Activated T-helper 2 cell treated with anti-CD3 and anti-CD28 coated beads, Interferon-gamma antibody, Interleukin-2, Interleukin-4, amounts not matched to agents 10 μg/mL and 5 μg/mL and 100 μg/mL, durations not matched to agents 14 hours and 24 hours and 36 hours (primary cell): Measurements from ENCODE around the gene CDK9. TPM values are rescaled to one million over a fixed set of nuclear protein-coding genes. Genes with fewer than 3 reads are reported as not detected.

Experiments used
- DNase-seq: peaks from one replicate; pipeline ENCODE4 v3.0.0; 2021; ENCODE audit warnings: low spot score
- H3K27ac Mint-ChIP-seq: one replicate; pipeline ENCODE4 v1.8.0; 2021; ENCODE audit warnings: mixed read lengths
- H3K27me3 Mint-ChIP-seq: one replicate; pipeline ENCODE4 v1.8.0; 2021; ENCODE audit warnings: low read depth, mixed read lengths
- H3K36me3 Mint-ChIP-seq: one replicate; pipeline ENCODE4 v1.8.0; 2021; ENCODE audit warnings: low read depth, mixed read lengths
- H3K4me1 Mint-ChIP-seq: one replicate; pipeline ENCODE4 v1.8.0; 2021; ENCODE audit warnings: low read depth, mixed read lengths
- H3K4me3 Mint-ChIP-seq: one replicate; pipeline ENCODE4 v1.8.0; 2021; ENCODE audit warnings: low read depth, mild to moderate bottlenecking, moderate library complexity, mixed read lengths
- H3K9me3 Mint-ChIP-seq: one replicate; pipeline ENCODE4 v1.8.0; 2021; ENCODE audit warnings: mixed read lengths
- intact Hi-C: fragments of 100-400 bp; cut with micrococcal nuclease; formaldehyde crosslinking; loops from one replicate; pipeline ENCODE4 v1.15.1; 2023
- total RNA-seq: library from RNA; stranded (reverse); gene quantifications from 2 replicates; pipeline ENCODE4 v1.2.3, GENCODE V29; 2022

CDK9 gene
- total RNA-seq: 98.1 and 99.8 TPM in 2 replicates

DNA sequence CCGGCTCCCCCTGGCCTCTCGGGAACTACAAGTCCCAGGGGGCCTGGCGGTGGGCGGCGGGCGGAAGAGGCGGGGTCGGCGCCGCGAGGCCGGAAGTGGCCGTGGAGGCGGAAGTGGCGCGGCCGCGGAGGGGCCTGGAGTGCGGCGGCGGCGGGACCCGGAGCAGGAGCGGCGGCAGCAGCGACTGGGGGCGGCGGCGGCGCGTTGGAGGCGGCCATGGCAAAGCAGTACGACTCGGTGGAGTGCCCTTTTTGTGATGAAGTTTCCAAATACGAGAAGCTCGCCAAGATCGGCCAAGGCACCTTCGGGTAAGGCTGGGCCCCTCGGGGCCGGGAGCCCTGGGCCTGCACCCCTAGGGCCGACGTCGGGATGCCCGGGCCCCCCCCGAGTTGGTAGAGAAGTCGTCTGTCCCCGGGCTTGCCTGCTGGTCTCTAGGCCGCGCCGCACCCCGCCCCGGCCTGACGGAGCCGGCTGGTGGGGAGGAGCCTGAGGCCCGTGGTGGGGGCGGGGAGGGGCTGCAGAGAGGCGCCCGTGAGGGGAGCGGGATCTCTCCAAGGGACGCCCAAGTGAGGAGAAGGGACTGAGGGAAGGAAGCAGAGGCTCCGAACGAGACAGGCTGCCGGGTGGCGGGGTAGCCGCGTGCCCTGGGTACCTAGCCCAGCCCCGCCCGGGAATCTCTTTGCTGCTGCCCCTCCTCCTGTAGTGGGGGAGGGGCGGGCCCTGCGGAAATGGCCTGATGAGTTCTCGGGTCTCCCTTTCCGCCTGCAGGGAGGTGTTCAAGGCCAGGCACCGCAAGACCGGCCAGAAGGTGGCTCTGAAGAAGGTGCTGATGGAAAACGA is at the start of gene CDK9:
TSS of gene CDK9 (plus strand) at position 102 of the 840 bp plus-strand sequence. CDS start at position 217, 115 bp downstream.
- Mint-ChIP-seq H3K4me3 (peak within 1 kb of the TSS; percentile 97), H3K9me3 (no peaks in the 10 kb centered on the region), H3K27me3 (no peaks in the 10 kb centered on the region), H3K36me3 (peaks cover 44% of the 10 kb centered on the region), H3K4me1 (peaks cover 57% of the 10 kb centered on the region), H3K27ac (peak within 1 kb of the TSS; percentile 86)
- intact Hi-C loops: loop anchor here (1.0 to 5.0 kb wide), 6 partner anchors 10 to 246 kb away; partner anchors contain the start of genes ST6GALNAC4 and TOR2A
- peak; percentile 93 for DNase-seq

- intact Hi-C loops: no loop called here
- Mint-ChIP-seq H3K27ac (no peak overlapping the region), H3K4me1 (peaks cover 9% of the 10 kb centered on the region), H3K36me3 (peaks cover 32% of the 10 kb centered on the region), H3K27me3 (no peaks in the 10 kb centered on the region), H3K9me3 (no peaks in the 10 kb centered on the region), H3K4me3 (no peak overlapping the region)
- DNase-seq: no peak
These were observed 47.2 kb upstream of the CDK9 start for GRCh38 chr9:127738666-127739065.

GRCh38 chr9:127739614-127740330 is 46.1 kb upstream of the CDK9 start:
- Mint-ChIP-seq H3K27me3 (no peaks in the 10 kb centered on the region), H3K4me1 (peaks cover 5% of the 10 kb centered on the region), H3K9me3 (no peaks in the 10 kb centered on the region), H3K4me3 (no peak overlapping the region), H3K36me3 (peaks cover 39% of the 10 kb centered on the region), H3K27ac (no peak overlapping the region)
- intact Hi-C loops: no loop called here
- no peak for DNase-seq

DNA sequence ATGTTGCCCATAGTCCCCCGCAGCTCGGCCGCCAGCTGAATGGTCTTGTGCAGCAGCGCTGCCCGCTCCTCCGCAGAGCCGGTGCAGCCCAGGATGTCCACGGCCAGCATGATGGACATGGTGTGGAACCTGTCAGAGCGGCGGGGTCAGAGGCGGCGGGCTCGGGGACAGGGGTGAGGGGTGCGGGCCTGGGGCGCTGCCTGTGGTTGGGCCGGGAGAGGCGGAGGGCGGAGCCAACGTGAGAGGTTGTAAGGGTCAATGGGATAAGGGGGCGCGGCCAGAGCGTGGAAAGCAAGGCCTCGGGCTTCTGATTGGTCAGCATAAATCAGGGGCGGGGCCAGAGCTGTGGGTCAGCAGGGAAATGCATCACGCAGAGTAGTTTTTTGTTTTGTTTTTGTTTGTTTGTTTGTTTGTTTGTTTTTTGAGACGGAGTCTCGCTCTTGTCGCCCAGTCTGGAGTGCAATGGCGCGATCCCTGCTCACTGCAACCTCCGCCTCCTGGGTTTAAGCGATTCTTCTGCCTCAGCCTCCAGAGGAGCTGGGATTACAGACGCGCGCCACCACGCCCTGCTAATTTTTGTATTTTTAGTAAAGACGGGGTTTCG is 43.9 kb upstream of the CDK9 start:
- Mint-ChIP-seq H3K36me3 (peaks cover 46% of the 10 kb centered on the region), H3K9me3 (no peaks in the 10 kb centered on the region), H3K27ac (no peak overlapping the region), H3K4me3 (no peak overlapping the region), H3K27me3 (no peaks in the 10 kb centered on the region), H3K4me1 (no peaks in the 10 kb centered on the region)
- no peak for DNase-seq
- intact Hi-C loops: no loop called here

DNA sequence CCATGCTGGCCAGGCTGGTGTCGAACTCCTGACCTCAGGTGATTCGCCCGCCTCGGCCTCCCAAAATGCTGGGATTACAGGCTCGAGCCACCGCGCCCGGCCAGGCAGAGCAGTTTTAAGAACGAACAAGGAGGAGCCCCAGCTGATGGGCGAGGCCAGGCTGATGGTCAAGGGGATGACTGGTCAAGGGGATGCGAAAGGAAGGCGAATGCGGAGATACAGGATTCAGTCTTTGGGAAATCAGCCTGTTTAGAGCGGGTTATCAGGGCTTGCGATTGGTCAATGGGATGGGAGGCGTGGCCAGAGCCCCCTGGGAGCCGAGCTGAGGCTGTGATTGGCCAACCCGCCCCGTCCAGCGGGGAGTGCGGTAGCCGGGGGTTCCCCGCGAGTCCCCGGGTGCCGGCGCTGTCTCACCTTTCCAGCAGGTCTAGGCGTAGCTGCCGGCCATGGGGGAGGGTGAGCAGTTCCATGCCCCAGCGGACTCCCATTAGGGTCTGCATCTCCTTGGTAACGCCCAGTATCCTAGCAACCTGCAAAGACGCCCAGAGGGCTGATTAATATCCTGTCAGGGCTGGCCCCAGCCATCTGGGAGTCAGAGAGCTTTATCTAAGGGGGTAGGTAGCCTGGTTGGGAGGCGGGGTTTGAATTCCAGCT is 43.3 kb upstream of the CDK9 start:
- Mint-ChIP-seq H3K4me1 (no peaks in the 10 kb centered on the region), H3K36me3 (peaks cover 49% of the 10 kb centered on the region), H3K27me3 (no peaks in the 10 kb centered on the region), H3K27ac (no peak overlapping the region), H3K4me3 (no peak overlapping the region), H3K9me3 (no peaks in the 10 kb centered on the region)
- DNase-seq: no peak
- intact Hi-C loops: no loop called here

GRCh38 chr9:127744398-127745110 is 41.3 kb upstream of the CDK9 start:
- no peak overlapping the region for H3K4me3 Mint-ChIP-seq
- DNase-seq: no peak
- no peaks in the 10 kb centered on the region for H3K9me3 Mint-ChIP-seq
- peak overlapping the region; percentile 42 for H3K27ac Mint-ChIP-seq
- intact Hi-C loops: no loop called here
- H3K4me1 Mint-ChIP-seq: no peaks in the 10 kb centered on the region
- no peaks in the 10 kb centered on the region for H3K27me3 Mint-ChIP-seq
- peaks cover 54% of the 10 kb centered on the region for H3K36me3 Mint-ChIP-seq

- no peaks in the 10 kb centered on the region for H3K27me3 Mint-ChIP-seq
- no peak for DNase-seq
- H3K36me3 Mint-ChIP-seq: peaks cover 62% of the 10 kb centered on the region
- H3K9me3 Mint-ChIP-seq: no peaks in the 10 kb centered on the region
- H3K4me3 Mint-ChIP-seq: no peak overlapping the region
- intact Hi-C loops: no loop called here
- H3K27ac Mint-ChIP-seq: peak overlapping the region; percentile 38
- H3K4me1 Mint-ChIP-seq: no peaks in the 10 kb centered on the region
These were observed 38.8 kb upstream of the CDK9 start for GRCh38 chr9:127746959-127747569.

DNA sequence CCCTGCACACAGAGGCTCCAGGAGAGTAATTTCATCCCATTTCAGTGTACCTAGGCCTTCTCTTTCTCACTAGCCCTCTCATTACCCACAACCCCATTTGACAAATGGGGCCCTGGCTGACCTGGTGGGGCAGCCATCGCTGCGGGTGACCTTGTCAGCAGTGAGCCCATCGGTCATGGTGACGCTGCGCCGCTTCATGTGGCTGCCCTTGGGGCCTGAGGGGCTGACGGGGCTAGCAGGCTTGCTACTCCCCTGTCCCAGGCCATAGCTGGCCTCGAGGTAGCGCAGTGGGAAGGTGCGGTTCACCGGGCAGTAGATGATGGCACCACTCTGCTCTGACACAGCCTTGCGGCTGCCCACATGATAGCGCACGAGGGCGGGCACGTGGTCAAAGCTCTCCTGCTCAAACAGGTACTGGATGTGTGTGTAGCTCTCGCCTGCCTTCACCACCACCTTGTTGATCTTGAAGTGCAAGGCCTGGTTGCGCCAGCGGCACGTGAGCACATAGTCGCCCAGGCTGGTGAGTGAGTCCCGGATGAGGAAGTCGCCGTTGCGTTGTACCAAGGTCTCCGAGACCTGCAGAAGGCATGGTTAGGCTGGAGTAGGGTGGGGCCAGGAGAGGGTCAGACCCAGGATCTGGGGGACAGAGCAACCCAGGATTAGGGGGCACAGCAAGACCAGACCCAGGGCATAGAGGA is 36.6 kb upstream of the CDK9 start:
- H3K4me1 Mint-ChIP-seq: no peaks in the 10 kb centered on the region
- no peak overlapping the region for H3K4me3 Mint-ChIP-seq
- DNase-seq: no peak
- no peaks in the 10 kb centered on the region for H3K27me3 Mint-ChIP-seq
- H3K36me3 Mint-ChIP-seq: peaks cover 52% of the 10 kb centered on the region
- H3K27ac Mint-ChIP-seq: no peak overlapping the region
- H3K9me3 Mint-ChIP-seq: no peaks in the 10 kb centered on the region
- intact Hi-C loops: no loop called here

DNA sequence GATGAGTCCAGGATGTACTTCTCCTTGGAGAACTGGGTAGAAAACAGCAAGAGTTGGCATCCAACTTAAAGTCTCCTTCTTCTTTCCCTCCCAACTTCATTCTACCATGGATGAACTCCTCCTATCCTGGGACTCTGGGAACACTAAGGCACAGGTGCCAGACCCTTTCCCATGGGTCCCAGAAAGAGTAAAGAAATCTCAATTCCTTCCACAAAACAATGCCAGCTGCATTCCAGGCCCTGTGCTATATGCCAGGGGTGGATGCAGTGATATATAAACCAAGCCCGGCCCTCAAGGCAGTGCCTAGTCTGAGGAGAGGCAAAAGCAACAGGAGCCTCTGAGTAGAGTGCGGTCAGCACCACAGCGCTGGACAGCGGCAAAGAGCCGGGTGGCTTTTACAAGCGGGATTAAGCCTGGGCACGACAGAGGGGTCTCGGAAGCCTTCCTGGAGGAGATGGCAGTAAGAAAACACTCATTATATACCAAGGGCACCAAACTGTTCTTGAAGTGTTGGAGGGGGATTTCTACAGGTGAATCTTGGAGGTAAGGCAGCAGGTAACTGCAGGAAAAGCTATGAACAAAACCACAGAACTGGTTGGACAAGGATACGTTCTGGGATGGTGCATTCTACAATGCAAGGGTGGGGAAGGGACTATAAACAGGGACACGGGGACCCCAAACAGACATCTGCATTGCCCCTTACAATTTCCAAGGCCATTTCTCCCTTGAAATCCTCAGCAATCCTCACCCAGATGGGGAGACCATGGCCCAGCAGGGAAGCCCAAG is 34.4 kb upstream of the CDK9 start:
- intact Hi-C loops: no loop called here
- Mint-ChIP-seq H3K9me3 (no peaks in the 10 kb centered on the region), H3K27ac (no peak overlapping the region), H3K4me1 (no peaks in the 10 kb centered on the region), H3K36me3 (peaks cover 43% of the 10 kb centered on the region), H3K27me3 (no peaks in the 10 kb centered on the region), H3K4me3 (no peak overlapping the region)
- DNase-seq: no peak

DNA sequence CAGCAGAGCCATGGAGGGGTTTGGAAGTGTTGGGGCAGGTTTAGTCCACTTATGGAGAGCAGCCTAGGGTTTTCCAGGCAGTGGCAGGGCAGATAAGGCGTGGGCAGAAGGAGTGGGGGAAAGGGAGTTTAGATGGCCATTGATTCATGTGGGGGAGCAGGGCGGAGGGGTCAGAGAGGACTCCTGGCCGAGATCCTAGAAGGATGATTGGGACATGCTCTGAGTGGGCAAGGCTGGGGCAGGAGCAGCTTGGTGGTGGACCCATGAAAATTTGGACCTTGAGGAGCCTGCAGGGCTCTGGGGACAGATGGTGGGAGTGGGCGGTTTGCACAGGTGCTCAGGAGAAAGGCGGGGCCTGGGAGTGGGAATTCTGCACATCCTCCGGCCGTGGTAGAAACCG is 32.7 kb upstream of the CDK9 start:
- Mint-ChIP-seq H3K36me3 (peaks cover 29% of the 10 kb centered on the region), H3K27ac (no peak overlapping the region), H3K27me3 (no peaks in the 10 kb centered on the region), H3K4me3 (no peak overlapping the region), H3K9me3 (no peaks in the 10 kb centered on the region), H3K4me1 (no peaks in the 10 kb centered on the region)
- intact Hi-C loops: no loop called here
- no peak for DNase-seq

DNA sequence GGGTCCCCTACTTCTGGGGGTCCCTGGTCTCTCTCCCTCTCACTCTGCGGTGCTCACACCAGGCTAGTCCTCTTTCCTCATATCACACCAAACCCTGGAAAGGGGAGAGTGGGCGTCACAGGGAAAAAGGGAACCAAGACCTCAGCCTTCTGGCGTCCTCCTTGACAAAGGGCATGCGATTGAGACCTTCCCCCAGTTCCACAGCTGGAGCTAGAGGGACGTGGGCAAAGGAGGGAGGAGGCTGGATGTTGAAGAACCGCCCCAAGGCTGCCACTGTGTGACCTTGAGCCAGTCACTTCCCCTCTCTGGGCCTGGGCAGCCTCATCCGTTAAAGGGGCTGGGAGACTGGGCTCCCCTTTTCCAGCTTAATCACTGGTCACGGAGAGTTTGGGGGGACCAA is 32.2 kb upstream of the CDK9 start:
- intact Hi-C loops: no loop called here
- Mint-ChIP-seq H3K9me3 (no peaks in the 10 kb centered on the region), H3K27ac (no peak overlapping the region), H3K4me1 (peaks cover 1% of the 10 kb centered on the region), H3K4me3 (no peak overlapping the region), H3K27me3 (no peaks in the 10 kb centered on the region), H3K36me3 (peaks cover 27% of the 10 kb centered on the region)
- DNase-seq: no peak
